ENCODE results near the gene P2RX2.

- no peak for TF ChIP-seq CTCF (IDR thresholded peaks at IDR 0.05; ENCODE audit: low read depth, low read length, missing input control)
- no peak for TF ChIP-seq SP1 (IDR thresholded peaks at IDR 0.05)
- no peak for TF ChIP-seq REST (IDR thresholded peaks at IDR 0.05)
These were observed 22.6 kb upstream of the P2RX2 start for GRCh38 chr12:132596016-132596415.

Data from liver (tissue), 3 donors.